ENCODE data around the gene TMEM156. TPM values are rescaled to one million over a fixed set of nuclear protein-coding genes. Genes with fewer than 3 reads are reported as not detected.

TMEM156 gene
- total and polyA plus RNA-seq, 2 experiments from 2014 or later = not detected

GRCh38 chr4:39022241-39022640 is 10.0 kb downstream of the TMEM156 start:
- ATAC-seq (no peak), DNase-seq (ENCODE audit: low spot score) (no peak)
- H3K4me3 ChIP-seq = no peak overlapping the region
- Mint-ChIP-seq H3K27ac (no peak overlapping the region), H3K27me3 (ENCODE audit: insufficient read depth, low read depth, poor library complexity) (no peaks in the 10 kb centered on the region), H3K9me3 (no peaks in the 10 kb centered on the region; the same call in 2 of the 3 replicates), H3K4me1 (no peaks in the 10 kb centered on the region), H3K36me3 (ENCODE audit: low read depth) (no peaks in the 10 kb centered on the region), H3K4me3 (no peak overlapping the region)
- no peaks in the 10 kb centered on the region for H3K27me3 ChIP-seq (ENCODE audit: insufficient read depth)
- no peaks in the 10 kb centered on the region for H3K79me2 ChIP-seq (replicated peaks; ENCODE audit: insufficient read depth)
- 0 out of 2 replicates have a peak, but pooled peaks cover 2% of the 10 kb centered on the region for H3K9me2 ChIP-seq (ENCODE audit: insufficient read depth)
- H3F3A ChIP-seq (replicated peaks; ENCODE audit: low read depth) = no peaks in the 10 kb centered on the region
- no peak overlapping the region for H2AFZ ChIP-seq
- no peak for TF ChIP-seq CREB1 (CRISPR knock-in tag; IDR thresholded peaks at IDR 0.05; ENCODE audit: low read depth)
- H3K36me3 ChIP-seq (ENCODE audit: insufficient read depth) = no peaks in the 10 kb centered on the region
- H3K27ac ChIP-seq (ENCODE audit: low read depth) = no peak overlapping the region
- no peaks in the 10 kb centered on the region for H4K20me1 ChIP-seq (replicated peaks; ENCODE audit: insufficient read depth)
- H3K4me1 ChIP-seq (ENCODE audit: insufficient read depth) = no peaks in the 10 kb centered on the region
- no peak overlapping the region for H3K4me2 ChIP-seq

GRCh38 chr4:39021631-39022030 is 10.6 kb downstream of the TMEM156 start:
- no peaks in the 10 kb centered on the region for H3K4me1 ChIP-seq (ENCODE audit: insufficient read depth)
- H3K4me3 ChIP-seq = no peak overlapping the region
- Mint-ChIP-seq H3K27me3 (ENCODE audit: insufficient read depth, low read depth, poor library complexity) (no peaks in the 10 kb centered on the region), H3K27ac (no peak overlapping the region), H3K9me3 (peaks cover 1% of the 10 kb centered on the region; the same call in 1 of the 3 replicates), H3K36me3 (ENCODE audit: low read depth) (peaks cover 2% of the 10 kb centered on the region; the same call in 1 of the 3 replicates), H3K4me1 (no peaks in the 10 kb centered on the region), H3K4me3 (no peak overlapping the region)
- H3K9me2 ChIP-seq (ENCODE audit: insufficient read depth) = 0 out of 2 replicates have a peak, but pooled peaks cover 2% of the 10 kb centered on the region
- DNase-seq (ENCODE audit: low spot score) = no peak
- ATAC-seq = no peak
- H2AFZ ChIP-seq = no peak overlapping the region
- no peaks in the 10 kb centered on the region for H3K79me2 ChIP-seq (replicated peaks; ENCODE audit: insufficient read depth)
- H3K27me3 ChIP-seq (ENCODE audit: insufficient read depth) = no peaks in the 10 kb centered on the region
- no peaks in the 10 kb centered on the region for H3K36me3 ChIP-seq (ENCODE audit: insufficient read depth)
- H3K27ac ChIP-seq (ENCODE audit: low read depth) = no peak overlapping the region
- H3F3A ChIP-seq (replicated peaks; ENCODE audit: low read depth) = no peaks in the 10 kb centered on the region
- H4K20me1 ChIP-seq (replicated peaks; ENCODE audit: insufficient read depth) = no peaks in the 10 kb centered on the region
- no peak overlapping the region for H3K4me2 ChIP-seq
- TF ChIP-seq ZNF331 (CRISPR knock-in tag; IDR thresholded peaks at IDR 0.05; ENCODE audit: low read depth) = no peak
- TF ChIP-seq POLR2AphosphoS5 (IDR thresholded peaks at IDR 0.05; ENCODE audit: low read depth) = no peak
- no peak for TF ChIP-seq ZNF462 (CRISPR knock-in tag; IDR thresholded peaks at IDR 0.05)
- TF ChIP-seq JUNB (IDR thresholded peaks at IDR 0.05; ENCODE audit: unreplicated experiment) = no peak
- TF ChIP-seq ZNF114 (CRISPR knock-in tag; IDR thresholded peaks at IDR 0.05) = no peak
- no peak for TF ChIP-seq STAT1 (IDR thresholded peaks at IDR 0.05; ENCODE audit: unreplicated experiment)
- TF ChIP-seq EZH2 (IDR thresholded peaks at IDR 0.05; ENCODE audit: low read depth, unreplicated experiment) = no peak
- TF ChIP-seq ETS1 (IDR thresholded peaks at IDR 0.05) = no peak
- TF ChIP-seq REST (IDR thresholded peaks at IDR 0.05; ENCODE audit: unreplicated experiment) = no peak
- TF ChIP-seq NANOG (IDR thresholded peaks at IDR 0.05; ENCODE audit: borderline replicate concordance) = no peak
- no peak for TF ChIP-seq CREB1 (CRISPR knock-in tag; IDR thresholded peaks at IDR 0.05; ENCODE audit: low read depth)
